GM18907 (cell line): ENCODE results near the gene SHISA5.
A peak's percentile ranks its signal among the peaks of the same experiment; 100 is the strongest.
"Not testable (repeated sequence)": the region's sequence is repeated elsewhere in the genome, so short reads cannot be mapped to it uniquely, and the experiment has no call there.

Source experiments
- ATAC-seq: cut with Tn5 transposase; IDR thresholded peaks from one replicate; pipeline ENCODE4 v1.9.1; 2021; ENCODE audit warnings: mild to moderate bottlenecking, moderate library complexity; ENCODE audit not compliant: unreplicated experiment

SHISA5 gene

GRCh38 chr3:48504051-48504946 is at the start of gene SHISA5:
Gene SHISA5 (minus strand): TSS chr3:48504174. CDS start chr3:48504094, 80 bp downstream.
- ATAC-seq, result no peak

GRCh38 chr3:48553361-48553760 is 49.4 kb upstream of the SHISA5 start:
- no peak for ATAC-seq

GRCh38 chr3:48552111-48552951 is 48.4 kb upstream of the SHISA5 start:
- no peak for ATAC-seq

- ATAC-seq, result not testable (repeated sequence)
Measured at GRCh38 chr3:48551651-48552050, 47.7 kb upstream of the SHISA5 start.

- peak; percentile 73 for ATAC-seq
Measured at GRCh38 chr3:48548729-48549705, 45.0 kb upstream of the SHISA5 start.

GRCh38 chr3:48548126-48548525 is 44.2 kb upstream of the SHISA5 start:
- no peak for ATAC-seq

- no peak for ATAC-seq
Measured at GRCh38 chr3:48546203-48546829, 42.3 kb upstream of the SHISA5 start.

- no peak for ATAC-seq
Measured at GRCh38 chr3:48544141-48544540, 40.2 kb upstream of the SHISA5 start.

- no peak for ATAC-seq
Measured at GRCh38 chr3:48543271-48543866, 39.4 kb upstream of the SHISA5 start.

- no peak for ATAC-seq
Measured at GRCh38 chr3:48538451-48538850, 34.5 kb upstream of the SHISA5 start.

GRCh38 chr3:48536785-48537184 is 32.8 kb upstream of the SHISA5 start:
- ATAC-seq, result no peak

- ATAC-seq, result no peak
Measured at GRCh38 chr3:48536116-48536515, 32.1 kb upstream of the SHISA5 start.

- ATAC-seq, result no peak
Measured at GRCh38 chr3:48535578-48535977, 31.6 kb upstream of the SHISA5 start.

GRCh38 chr3:48532977-48533337 is 29.0 kb upstream of the SHISA5 start:
- no peak for ATAC-seq

GRCh38 chr3:48532271-48532976 is 28.4 kb upstream of the SHISA5 start:
- no peak for ATAC-seq

- not testable (repeated sequence) for ATAC-seq
Measured at GRCh38 chr3:48530701-48531100, 26.7 kb upstream of the SHISA5 start.

- ATAC-seq, result no peak
Measured at GRCh38 chr3:48528754-48529153, 24.8 kb upstream of the SHISA5 start.

- ATAC-seq, result no peak
Measured at GRCh38 chr3:48528048-48528447, 24.1 kb upstream of the SHISA5 start.

- no peak for ATAC-seq
Measured at GRCh38 chr3:48524970-48525369, 21.0 kb upstream of the SHISA5 start.
